Activated naive CD8-positive, alpha-beta T cell (primary cell): ENCODE data around the gene ZSCAN31.

Experiments used
- H3K27ac Mint-ChIP-seq: one replicate; pipeline ENCODE4 v1.8.0; 2021; ENCODE audit warnings: mixed read lengths
- H3K27me3 Mint-ChIP-seq: one replicate; pipeline ENCODE4 v1.8.0; 2021; ENCODE audit warnings: mixed read lengths
- H3K36me3 Mint-ChIP-seq: one replicate; pipeline ENCODE4 v1.8.0; 2021; ENCODE audit warnings: mixed read lengths
- H3K4me1 Mint-ChIP-seq: one replicate; pipeline ENCODE4 v1.8.0; 2021; ENCODE audit warnings: low read depth, mixed read lengths
- H3K4me3 Mint-ChIP-seq: one replicate; pipeline ENCODE4 v1.8.0; 2021; ENCODE audit warnings: mild to moderate bottlenecking, mixed read lengths
- H3K9me3 Mint-ChIP-seq: one replicate; pipeline ENCODE4 v1.8.0; 2021; ENCODE audit warnings: low read depth, mixed read lengths

Gene ZSCAN31

DNA sequence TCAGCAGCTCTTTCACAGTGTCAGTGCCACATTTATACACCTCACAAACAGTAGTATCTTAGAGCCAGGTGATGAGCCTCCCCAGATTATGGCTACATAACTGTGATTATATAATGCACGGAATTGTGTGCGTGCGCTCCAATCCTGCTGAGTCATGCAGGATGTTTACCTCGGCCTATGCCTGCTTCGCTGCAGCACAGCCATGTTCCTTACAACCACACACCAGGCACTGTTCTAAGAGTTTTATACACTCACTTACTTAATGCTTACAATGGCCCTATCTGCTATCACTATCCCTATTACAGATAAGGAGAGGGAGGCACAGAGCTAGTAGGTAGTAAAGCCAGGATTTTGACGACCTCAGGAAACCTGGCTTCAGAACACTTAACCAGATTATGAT is 21.1 kb upstream of the ZSCAN31 start:
- peak overlapping the region; percentile 24 for H3K27ac Mint-ChIP-seq
- H3K27me3 Mint-ChIP-seq: no peaks in the 10 kb centered on the region
- H3K4me3 Mint-ChIP-seq: no peak overlapping the region
- no peaks in the 10 kb centered on the region for H3K9me3 Mint-ChIP-seq
- H3K36me3 Mint-ChIP-seq: no peaks in the 10 kb centered on the region
- H3K4me1 Mint-ChIP-seq: peaks cover 13% of the 10 kb centered on the region

- Mint-ChIP-seq H3K4me1 (peaks cover 17% of the 10 kb centered on the region), H3K9me3 (no peaks in the 10 kb centered on the region), H3K27me3 (no peaks in the 10 kb centered on the region), H3K27ac (no peak overlapping the region), H3K4me3 (no peak overlapping the region), H3K36me3 (no peaks in the 10 kb centered on the region)
These were observed 20.7 kb upstream of the ZSCAN31 start for GRCh38 chr6:28356666-28357020.

DNA sequence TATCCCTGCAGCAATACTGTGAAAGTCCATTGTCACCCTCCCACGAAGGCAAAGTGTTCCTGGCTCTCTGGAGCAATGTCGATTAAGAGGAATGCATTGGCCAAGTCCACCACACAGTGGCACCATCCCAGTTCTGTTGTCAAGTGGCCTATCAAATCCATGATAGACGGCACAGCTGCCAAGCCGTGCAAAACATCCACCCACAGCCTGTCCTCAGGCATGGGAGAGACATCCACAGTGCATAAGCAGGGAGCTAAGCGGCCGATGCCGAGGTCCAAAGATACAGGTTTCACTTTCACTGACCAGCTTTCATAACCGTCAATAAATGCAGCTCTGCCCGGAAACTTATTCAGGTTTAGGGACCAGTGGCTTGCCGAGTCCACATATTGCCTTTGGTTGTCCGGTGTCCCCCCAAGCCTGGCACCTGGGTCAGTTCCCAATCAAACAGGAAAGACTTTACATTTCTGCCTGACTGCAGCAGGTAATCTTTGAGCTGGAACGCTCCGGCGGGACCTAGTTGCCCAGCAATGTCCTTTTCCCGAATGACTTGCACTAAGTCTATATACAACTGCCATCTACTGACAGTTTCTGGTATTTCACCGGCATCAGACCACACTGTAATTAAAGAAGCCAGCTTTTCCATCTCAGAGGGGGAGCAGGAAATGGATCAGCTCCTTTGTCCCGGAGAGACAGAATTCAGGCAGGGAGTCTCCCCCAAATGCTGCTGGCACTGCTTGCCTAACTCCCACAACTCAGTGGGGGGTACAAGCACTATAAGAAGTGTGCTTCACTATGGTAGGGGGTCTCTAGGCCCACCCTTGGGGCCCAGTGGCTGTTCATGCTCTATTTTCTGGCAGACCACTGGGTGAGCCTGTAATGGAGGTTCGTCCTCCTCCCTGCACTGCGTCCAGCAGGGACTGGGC is 20.1 kb upstream of the ZSCAN31 start:
- H3K27me3 Mint-ChIP-seq: no peaks in the 10 kb centered on the region
- H3K4me3 Mint-ChIP-seq: peak overlapping the region; percentile 89
- H3K27ac Mint-ChIP-seq: peak overlapping the region; percentile 46
- no peaks in the 10 kb centered on the region for H3K36me3 Mint-ChIP-seq
- H3K4me1 Mint-ChIP-seq: peaks cover 24% of the 10 kb centered on the region
- no peaks in the 10 kb centered on the region for H3K9me3 Mint-ChIP-seq

DNA sequence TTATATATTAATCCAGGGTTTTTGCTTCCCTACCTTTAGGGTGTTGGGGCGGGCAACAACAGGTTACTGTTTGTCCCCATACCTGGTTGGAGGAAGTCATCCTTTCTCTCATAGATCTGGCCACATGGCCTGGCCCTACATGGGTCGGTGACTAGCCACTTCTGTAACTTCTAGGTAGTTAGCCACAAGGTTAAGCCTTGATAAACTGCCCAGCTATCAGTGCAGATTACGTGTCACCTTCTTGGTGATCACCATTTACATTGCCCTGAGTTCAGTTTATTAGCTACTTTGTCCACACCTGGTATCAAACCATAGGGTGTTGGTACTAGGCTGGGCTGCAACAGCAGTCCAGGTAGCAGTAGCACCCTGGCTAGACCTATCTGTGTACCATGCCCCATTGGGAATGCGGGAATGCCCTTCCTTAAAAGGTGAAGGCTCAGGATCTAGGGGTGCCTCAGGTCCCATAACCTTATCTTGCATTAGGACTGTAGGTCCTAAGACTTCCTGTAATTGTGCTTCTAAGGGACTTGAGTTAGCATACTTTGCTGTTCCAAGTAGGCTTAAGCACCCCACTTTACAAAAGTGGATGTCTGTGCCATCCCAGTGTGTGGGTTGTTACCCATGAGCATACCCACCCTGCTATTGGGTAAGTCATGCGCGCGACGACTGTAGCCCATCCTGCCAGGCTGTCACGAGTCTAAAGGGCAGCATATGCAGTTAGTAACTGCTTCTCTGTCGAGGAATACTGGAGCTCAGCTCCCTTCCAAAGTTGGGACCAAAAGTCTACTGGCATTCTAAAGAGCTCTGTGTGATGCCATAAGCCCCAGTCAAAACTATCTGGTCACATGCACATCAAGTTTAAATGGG is 19.0 kb upstream of the ZSCAN31 start:
- H3K27me3 Mint-ChIP-seq: no peaks in the 10 kb centered on the region
- peak overlapping the region; percentile 89 for H3K4me3 Mint-ChIP-seq
- no peaks in the 10 kb centered on the region for H3K36me3 Mint-ChIP-seq
- H3K4me1 Mint-ChIP-seq: peaks cover 34% of the 10 kb centered on the region
- no peak overlapping the region for H3K27ac Mint-ChIP-seq
- H3K9me3 Mint-ChIP-seq: no peaks in the 10 kb centered on the region

DNA sequence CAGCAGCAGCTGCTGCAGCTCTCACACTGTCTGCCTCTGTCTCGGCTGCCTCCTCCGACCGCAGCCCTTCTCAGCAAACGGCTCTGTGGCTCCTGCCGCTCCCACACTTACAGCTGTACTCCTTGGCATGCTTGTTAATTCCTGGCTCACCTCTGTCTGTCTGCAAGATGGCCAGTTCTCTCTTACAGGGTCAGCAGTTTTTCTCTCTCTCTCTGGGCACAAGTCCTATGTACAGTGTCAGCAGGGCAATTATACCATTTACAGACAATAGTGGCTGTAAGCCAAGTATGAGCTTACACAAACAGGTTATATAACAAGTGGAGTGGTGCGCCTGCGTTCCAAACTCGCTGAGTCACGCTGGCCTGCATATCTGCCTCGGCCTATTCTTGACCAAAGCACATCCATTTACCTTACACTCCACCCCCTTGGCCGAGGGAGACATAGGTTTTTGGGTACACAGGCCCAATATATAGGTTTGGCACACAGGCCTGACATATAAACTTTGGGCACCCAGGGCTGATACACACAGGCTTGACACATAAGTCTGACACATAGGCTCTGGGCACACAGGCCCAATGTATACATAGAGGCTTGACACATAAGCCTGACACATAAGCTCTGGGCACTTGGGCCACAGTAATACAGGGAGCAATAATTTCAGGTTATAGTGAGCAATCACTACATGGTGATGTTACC is 18.2 kb upstream of the ZSCAN31 start:
- Mint-ChIP-seq H3K9me3 (no peaks in the 10 kb centered on the region), H3K4me3 (no peak overlapping the region), H3K27me3 (no peaks in the 10 kb centered on the region), H3K36me3 (no peaks in the 10 kb centered on the region), H3K4me1 (peaks cover 39% of the 10 kb centered on the region), H3K27ac (peak overlapping the region; percentile 74)

DNA sequence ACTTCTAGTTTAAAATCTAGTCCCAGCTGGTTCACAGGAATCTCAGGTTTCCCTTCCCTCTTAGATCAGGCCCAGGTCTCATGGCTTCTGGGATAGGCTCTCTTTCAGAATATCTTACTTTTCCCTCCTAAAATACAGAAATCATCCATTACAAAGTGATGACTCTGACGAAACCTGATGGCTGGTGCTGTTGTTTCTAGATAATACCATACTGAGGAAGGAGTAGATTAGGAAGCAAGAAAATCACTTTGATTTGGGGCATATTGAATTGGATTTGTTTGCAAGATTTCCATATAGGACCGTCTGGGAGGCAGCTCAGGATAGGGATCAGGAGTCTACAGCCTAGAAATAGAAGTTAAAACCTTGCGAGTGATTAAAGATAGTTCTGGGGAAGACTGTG is 17.4 kb upstream of the ZSCAN31 start:
- H3K4me1 Mint-ChIP-seq: peaks cover 39% of the 10 kb centered on the region
- H3K9me3 Mint-ChIP-seq: no peaks in the 10 kb centered on the region
- no peak overlapping the region for H3K27ac Mint-ChIP-seq
- no peaks in the 10 kb centered on the region for H3K36me3 Mint-ChIP-seq
- no peak overlapping the region for H3K4me3 Mint-ChIP-seq
- no peaks in the 10 kb centered on the region for H3K27me3 Mint-ChIP-seq

- Mint-ChIP-seq H3K9me3 (no peaks in the 10 kb centered on the region), H3K27me3 (peaks cover 6% of the 10 kb centered on the region), H3K4me1 (peaks cover 39% of the 10 kb centered on the region), H3K4me3 (peak overlapping the region; percentile 100), H3K27ac (no peak overlapping the region), H3K36me3 (no peaks in the 10 kb centered on the region)
These were observed 15.6 kb upstream of the ZSCAN31 start for GRCh38 chr6:28351493-28351925.

DNA sequence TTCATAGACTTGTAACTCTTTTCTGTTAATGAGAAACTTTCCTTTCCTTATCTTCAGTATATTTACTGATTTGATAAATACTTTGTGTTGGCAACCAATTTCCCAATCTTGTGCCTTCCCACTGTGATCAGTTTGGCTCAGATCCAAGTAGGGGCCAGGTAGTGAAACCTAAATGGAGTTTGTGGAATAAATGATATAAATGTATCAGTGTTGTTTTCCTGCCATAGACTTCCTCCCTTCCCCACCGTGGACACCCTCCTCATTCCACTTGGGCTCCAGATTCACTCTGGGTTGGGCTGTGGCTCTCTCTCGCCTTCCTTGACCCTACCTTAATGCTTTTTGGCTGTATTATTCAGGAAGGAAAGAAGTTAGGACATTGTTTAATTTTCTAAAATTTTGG is 15.1 kb upstream of the ZSCAN31 start:
- H3K4me3 Mint-ChIP-seq: peak overlapping the region; percentile 100
- H3K27me3 Mint-ChIP-seq: peaks cover 6% of the 10 kb centered on the region
- H3K36me3 Mint-ChIP-seq: no peaks in the 10 kb centered on the region
- no peaks in the 10 kb centered on the region for H3K9me3 Mint-ChIP-seq
- peaks cover 38% of the 10 kb centered on the region for H3K4me1 Mint-ChIP-seq
- no peak overlapping the region for H3K27ac Mint-ChIP-seq

GRCh38 chr6:28349892-28350737 is 14.2 kb upstream of the ZSCAN31 start, which contains the start of gene ZKSCAN3:
ZKSCAN3 (plus strand) TSS chr6:28349947; CDS start chr6:28359587, 9,640 bp downstream.
- Mint-ChIP-seq H3K36me3 (no peaks in the 10 kb centered on the region), H3K4me3 (peak within 1 kb of the TSS; percentile 100), H3K9me3 (no peaks in the 10 kb centered on the region), H3K4me1 (peaks cover 28% of the 10 kb centered on the region), H3K27me3 (peaks cover 9% of the 10 kb centered on the region), H3K27ac (peak within 1 kb of the TSS; percentile 91)

DNA sequence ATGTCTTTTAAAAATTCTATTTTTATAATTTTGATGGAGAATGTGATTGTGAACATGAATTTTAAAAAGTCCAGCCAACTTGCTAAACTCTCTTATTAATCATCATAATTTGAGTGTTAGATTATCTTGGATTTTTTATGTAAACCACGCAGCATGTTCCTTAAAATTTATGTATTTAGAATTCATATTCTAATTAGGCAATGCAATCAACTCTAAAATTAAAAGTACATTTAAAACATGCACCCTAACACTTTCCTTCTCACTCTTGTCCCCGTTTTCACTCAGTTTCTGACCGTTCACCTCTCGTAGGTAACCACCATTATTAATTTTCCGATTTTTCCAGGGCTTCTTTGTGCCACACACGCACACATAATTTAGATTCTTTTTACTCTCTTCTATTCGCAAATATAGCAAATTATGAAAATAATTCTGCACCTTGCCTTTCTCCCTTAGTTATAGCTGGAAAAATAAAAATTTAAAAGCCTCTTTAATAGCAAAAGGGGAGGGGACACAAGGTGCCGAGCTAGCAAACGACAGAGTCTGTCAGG is 13.5 kb upstream of the ZSCAN31 start:
- H3K36me3 Mint-ChIP-seq: no peaks in the 10 kb centered on the region
- H3K4me1 Mint-ChIP-seq: peaks cover 28% of the 10 kb centered on the region
- peak overlapping the region; percentile 100 for H3K4me3 Mint-ChIP-seq
- H3K27ac Mint-ChIP-seq: peak overlapping the region; percentile 91
- no peaks in the 10 kb centered on the region for H3K9me3 Mint-ChIP-seq
- peaks cover 9% of the 10 kb centered on the region for H3K27me3 Mint-ChIP-seq

DNA sequence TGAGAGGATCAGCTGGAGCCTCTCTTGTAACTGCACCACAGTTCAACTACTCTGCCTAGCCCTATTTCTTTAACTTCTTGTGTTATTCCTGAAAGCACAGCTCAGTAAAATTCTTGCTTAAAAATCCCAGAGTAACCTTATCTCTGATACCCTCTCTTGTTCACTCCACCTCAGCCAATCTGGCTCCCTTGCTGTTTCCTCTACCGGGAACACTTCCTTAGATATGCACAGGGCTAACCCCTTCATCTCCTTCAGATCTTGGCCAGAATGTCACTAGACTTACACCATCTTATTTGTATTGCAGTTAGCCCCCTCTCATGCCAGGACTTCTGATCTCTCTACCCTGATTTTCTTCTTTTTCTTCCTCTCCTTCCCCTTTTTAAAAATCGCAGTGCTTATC is 11.2 kb upstream of the ZSCAN31 start:
- no peaks in the 10 kb centered on the region for H3K36me3 Mint-ChIP-seq
- H3K9me3 Mint-ChIP-seq: no peaks in the 10 kb centered on the region
- H3K4me1 Mint-ChIP-seq: peaks cover 27% of the 10 kb centered on the region
- H3K27me3 Mint-ChIP-seq: peaks cover 12% of the 10 kb centered on the region
- H3K4me3 Mint-ChIP-seq: no peak overlapping the region
- no peak overlapping the region for H3K27ac Mint-ChIP-seq

- Mint-ChIP-seq H3K4me3 (no peak overlapping the region), H3K27me3 (peaks cover 12% of the 10 kb centered on the region), H3K27ac (no peak overlapping the region), H3K36me3 (peaks cover 4% of the 10 kb centered on the region), H3K9me3 (no peaks in the 10 kb centered on the region), H3K4me1 (peaks cover 8% of the 10 kb centered on the region)
These were observed 9.3 kb upstream of the ZSCAN31 start for GRCh38 chr6:28345201-28345600.

DNA sequence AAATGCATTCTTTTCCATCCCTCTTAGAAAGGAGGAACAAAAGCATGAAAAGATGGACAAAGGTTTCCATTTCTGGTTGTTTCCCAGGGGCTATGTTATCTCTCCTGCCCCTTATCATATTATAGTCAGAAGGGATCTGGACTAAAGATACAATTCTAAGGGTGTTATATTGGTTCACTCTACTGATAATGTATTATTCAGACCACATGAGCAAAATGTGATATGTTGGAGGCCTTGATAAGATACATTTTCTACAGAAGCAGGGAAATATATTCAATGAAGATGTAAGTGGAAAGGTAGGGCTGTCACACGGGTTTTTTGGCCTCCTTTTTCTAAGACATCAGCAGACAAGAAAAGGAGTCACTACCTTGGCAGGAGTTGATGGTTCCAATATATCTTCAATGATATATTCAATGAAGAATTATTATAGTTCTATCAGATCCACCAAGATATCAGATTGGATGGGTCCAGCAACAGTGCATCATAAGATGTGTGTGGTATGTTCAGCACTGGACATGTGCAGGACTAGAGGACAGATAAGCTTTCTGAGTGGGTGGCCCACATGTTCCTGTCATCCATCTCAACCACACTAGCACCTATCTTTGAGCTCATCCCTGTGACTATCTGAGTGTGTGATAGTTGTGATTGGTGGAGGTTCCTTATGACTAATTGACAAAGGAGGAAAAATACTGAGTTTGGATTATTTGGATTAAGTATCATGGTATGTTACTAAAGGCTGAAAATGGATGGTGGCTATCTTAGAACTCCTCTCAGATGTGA is 8.1 kb upstream of the ZSCAN31 start:
- peaks cover 12% of the 10 kb centered on the region for H3K27me3 Mint-ChIP-seq
- H3K27ac Mint-ChIP-seq: no peak overlapping the region
- peaks cover 7% of the 10 kb centered on the region for H3K36me3 Mint-ChIP-seq
- no peaks in the 10 kb centered on the region for H3K9me3 Mint-ChIP-seq
- no peak overlapping the region for H3K4me3 Mint-ChIP-seq
- H3K4me1 Mint-ChIP-seq: no peaks in the 10 kb centered on the region
